Common myeloid progenitor, CD34-positive (primary cell): ENCODE measurements around the gene LMBR1L.
"Not testable (repeated sequence)": the region's sequence is repeated elsewhere in the genome, so short reads cannot be mapped to it uniquely, and the experiment has no call there.

Experiments
- CTCF ChIA-PET: fragments of 350-600 bp; sonication (Branson Sonifier 250); formaldehyde crosslinking; loops from one replicate; lab custom pipeline; 2021; ENCODE audit warnings: antibody characterized with exemption; lab: Charles Lee
- POLR2A ChIA-PET: fragments of 350-600 bp; sonication (Branson Sonifier 250); formaldehyde crosslinking; loops from one replicate; lab custom pipeline; 2021; ENCODE audit warnings: antibody characterized with exemption; lab: Charles Lee
- DNase-seq, 3 donors: peaks; one replicate each; pipeline versions ENCODE4 v3.0.0 to v3.0.0-alpha.2; 2013
- H3K27ac ChIP-seq, 2 experiments: 1 replicate in 1 of 2; 2 replicates in 1 of 2; pipeline ENCODE4 v1.7.0; 2013; ENCODE audit warnings: inconsistent platforms in 2 of 2, low read length in 2 of 2, mild to moderate bottlenecking in 2 of 2, low read depth in 1 of 2, moderate library complexity in 1 of 2; ENCODE audit not compliant: severe bottlenecking in 2 of 2, insufficient read depth in 1 of 2, poor library complexity in 1 of 2
- H3K27me3 ChIP-seq, 5 experiments: replicated peaks in 2 of 5; 1 replicate in 3 of 5; 2 replicates in 2 of 5; pipeline versions ENCODE4 v1.6.1 to v1.7.0; 2013; ENCODE audit warnings: low read length in 4 of 5, mild to moderate bottlenecking in 2 of 5, moderate library complexity in 2 of 5, inconsistent platforms in 1 of 5; ENCODE audit not compliant: insufficient read depth in 5 of 5, control insufficient read depth in 4 of 5
- H3K36me3 ChIP-seq, 4 experiments: 1 replicate in 2 of 4; 2 replicates in 2 of 4; pipeline versions ENCODE4 v1.6.1 to v1.7.0; 2013; ENCODE audit warnings: low read length in 3 of 4, control low read depth in 1 of 4, mild to moderate bottlenecking in 1 of 4; ENCODE audit not compliant: control insufficient read depth in 4 of 4, insufficient read depth in 4 of 4
- H3K4me1 ChIP-seq, 4 experiments: 1 replicate in 3 of 4; 2 replicates in 1 of 4; pipeline versions ENCODE4 v1.6.1 to v1.7.1; 2013; ENCODE audit warnings: low read length in 3 of 4, mild to moderate bottlenecking in 3 of 4, control low read depth in 1 of 4, inconsistent platforms in 1 of 4, moderate library complexity in 1 of 4; ENCODE audit not compliant: control insufficient read depth in 4 of 4, insufficient read depth in 4 of 4; ENCODE audit errors: control extremely low read depth in 1 of 4
- H3K4me3 ChIP-seq, 7 experiments: 1 replicate in 4 of 7; 2 replicates in 3 of 7; pipeline versions ENCODE4 v1.5.1 to v1.7.0; 2013; ENCODE audit warnings: mild to moderate bottlenecking in 7 of 7, low read length in 6 of 7, moderate library complexity in 6 of 7, inconsistent platforms in 2 of 7, low read depth in 2 of 7, control low read depth in 1 of 7; ENCODE audit not compliant: insufficient read depth in 4 of 7, control insufficient read depth in 1 of 7; ENCODE audit errors: extremely low read depth in 1 of 7
- H3K9me3 ChIP-seq, 5 experiments: 1 replicate in 4 of 5; 2 replicates in 1 of 5; pipeline versions ENCODE4 v1.6.1 to v1.7.1; 2013; ENCODE audit warnings: low read length in 4 of 5, mild to moderate bottlenecking in 2 of 5, inconsistent platforms in 1 of 5, low read depth in 1 of 5, moderate library complexity in 1 of 5; ENCODE audit not compliant: control insufficient read depth in 4 of 5, insufficient read depth in 2 of 5; ENCODE audit errors: control extremely low read depth in 1 of 5
- WGBS: methylation state at CpG from one replicate; pipeline ENCODE4 v1.1.5; 2013; ENCODE audit not compliant: insufficient coverage; 5-methylcytosine and 5-hydroxymethylcytosine counted together

Gene LMBR1L

GRCh38 chr12:49070971-49071370, 39.7 kb downstream of the LMBR1L start:
- no peaks in the 10 kb centered on the region for H3K9me3 ChIP-seq
- H3K36me3 ChIP-seq: peaks cover 0 to 7% (median 0%) of the 10 kb centered on the region in 4 experiments
- H3K4me3 ChIP-seq: no peak overlapping the region
- POLR2A ChIA-PET: interaction anchor here (2.0 kb wide), 1 partner anchor 21 kb away, joined by 6 read pairs; no protein-coding TSS in a partner anchor
- H3K4me1 ChIP-seq: peaks cover 3 to 27% (median 12%) of the 10 kb centered on the region in 4 experiments
- H3K27me3 ChIP-seq: no peaks in the 10 kb centered on the region
- CTCF ChIA-PET: interaction anchor here (0.8 to 15.0 kb wide), 3 partner anchors 11 to 187 kb away, joined by 3 to 326 read pairs (median 285); partner anchors contain the start of genes DHH and LMBR1L
- DNase-seq: no peak
- H3K27ac ChIP-seq: no peak overlapping the region
- 87% methylated on average over 3 of the region's 11 CpGs for WGBS

- ChIA-PET CTCF (interaction anchor here (0.7 to 15.0 kb wide), 8 partner anchors 12 to 153 kb away, joined by 3 to 326 read pairs (median 4); partner anchors contain the start of genes DHH and LMBR1L), POLR2A (interaction anchor here (0.6 to 2.0 kb wide), 4 partner anchors 11 to 61 kb away, joined by 3 to 6 read pairs (median 4); partner anchors contain the start of gene TUBA1B)
- Histone ChIP-seq H3K4me3 (peak within 1 kb of the TSS; percentile 62 to 97 (median 88)), H3K9me3 (no peaks in the 10 kb centered on the region), H3K27me3 (no peaks in the 10 kb centered on the region), H3K4me1 (peaks cover 3 to 27% (median 12%) of the 10 kb centered on the region in 4 experiments), H3K36me3 (peaks cover 0 to 16% (median 0%) of the 10 kb centered on the region in 4 experiments), H3K27ac (peak within 1 kb of the TSS in 1 of 2 experiments; percentile 75)
- 0% methylated on average over 51 of the region's 60 CpGs for WGBS
- DNase-seq: peak; percentile 98 to 99 (median 99)
Observed at GRCh38 chr12:49069507-49070346, 40.9 kb downstream of the LMBR1L start, which contains the start of gene RHEBL1. Gene RHEBL1, minus strand, starts transcription at chr12:49069979. Its CDS starts 194 bp downstream, at chr12:49069785.

GRCh38 chr12:49068879-49069506, 41.7 kb downstream of the LMBR1L start:
- Histone ChIP-seq H3K9me3 (no peaks in the 10 kb centered on the region), H3K27me3 (no peaks in the 10 kb centered on the region), H3K4me1 (peaks cover 3 to 27% (median 12%) of the 10 kb centered on the region in 4 experiments), H3K27ac (peak overlapping the region in 1 of 2 experiments; percentile 70), H3K4me3 (peak overlapping the region; percentile 62 to 97 (median 88)), H3K36me3 (peaks cover 0 to 18% (median 0%) of the 10 kb centered on the region in 4 experiments)
- POLR2A ChIA-PET: interaction anchor here (1.3 to 2.0 kb wide), 2 partner anchors 10 to 23 kb away, joined by 4 to 6 read pairs; no protein-coding TSS in a partner anchor
- CTCF ChIA-PET: interaction anchor here (1.0 to 15.0 kb wide), 6 partner anchors 11 to 154 kb away, joined by 3 to 326 read pairs (median 4); partner anchors contain the start of genes DHH and LMBR1L
- 39% methylated on average over 10 of the region's 21 CpGs for WGBS
- DNase-seq: no peak

- ChIA-PET CTCF (interaction anchor here (0.7 to 15.0 kb wide), 9 partner anchors 11 to 93 kb away, joined by 3 to 326 read pairs (median 4); partner anchors contain the start of genes DHH and LMBR1L), POLR2A (no interaction called here)
- no peaks in the 10 kb centered on the region for H3K9me3 ChIP-seq
- WGBS: 95% methylated on average over 4 of the region's 4 CpGs
- H3K27ac ChIP-seq: no peak overlapping the region
- no peak for DNase-seq
- H3K36me3 ChIP-seq: peaks cover 0 to 18% (median 0%) of the 10 kb centered on the region in 4 experiments
- peaks cover 3 to 30% (median 18%) of the 10 kb centered on the region in 4 experiments for H3K4me1 ChIP-seq
- H3K27me3 ChIP-seq: no peaks in the 10 kb centered on the region
- no peak overlapping the region for H3K4me3 ChIP-seq
Observed at GRCh38 chr12:49066120-49066519, 44.5 kb downstream of the LMBR1L start.

GRCh38 chr12:49064767-49065152, 45.9 kb downstream of the LMBR1L start:
- CTCF ChIA-PET: interaction anchor here (0.7 to 15.0 kb wide), 13 partner anchors 9 to 278 kb away, joined by 3 to 326 read pairs (median 4); partner anchors contain the start of genes DDN, DHH, LMBR1L and TUBA1B
- Histone ChIP-seq H3K27me3 (no peaks in the 10 kb centered on the region), H3K36me3 (peaks cover 0 to 18% (median 0%) of the 10 kb centered on the region in 4 experiments), H3K9me3 (no peaks in the 10 kb centered on the region), H3K4me1 (peaks cover 3 to 21% (median 17%) of the 10 kb centered on the region in 4 experiments), H3K27ac (no peak overlapping the region), H3K4me3 (no peak overlapping the region)
- no peak for DNase-seq
- 100% methylated on average over 1 of the region's 5 CpGs for WGBS
- POLR2A ChIA-PET: interaction anchor here (0.7 kb wide), 1 partner anchor 30 kb away, joined by 4 read pairs; the partner anchor contains the start of gene DHH

GRCh38 chr12:49061916-49062315, 48.7 kb downstream of the LMBR1L start:
- H3K9me3 ChIP-seq, H3K27me3 ChIP-seq, DNase-seq, H3K27ac ChIP-seq, POLR2A ChIA-PET: not testable (repeated sequence)
- Histone ChIP-seq H3K4me3 (peak overlapping the region in 1 of 7 experiments; percentile 95), H3K4me1 (peaks cover 16 to 39% (median 33%) of the 10 kb centered on the region in 4 experiments), H3K36me3 (peaks cover 0 to 20% (median 0%) of the 10 kb centered on the region in 4 experiments)
- CTCF ChIA-PET: interaction anchor here (1.2 to 15.0 kb wide), 4 partner anchors 20 to 68 kb away, joined by 3 to 326 read pairs (median 145); partner anchors contain the start of genes DHH and LMBR1L
- WGBS: 98% methylated on average over 14 of the region's 17 CpGs
